SK-N-SH treated with all-trans-retinoic acid at 6 μM for 48 hours (cell line): ENCODE data around the gene TRAF1.

Experiments
- ATAC-seq: fragments of 200-7000 bp; cut with Tn5 transposase; 3 replicates; pipeline ENCODE4 v1.9.1; 2020; ENCODE audit warnings: mild to moderate bottlenecking, moderate library complexity
- ARNTL ChIP-seq: fragments of 450-650 bp; formaldehyde crosslinking; IDR thresholded peaks from 2 replicates; pipeline ENCODE4 v1.5.0; 2020; ENCODE audit warnings: low read depth, mild to moderate bottlenecking, moderate library complexity, borderline replicate concordance
- BACH2 ChIP-seq: fragments of 250-450 bp; sonication (Bioruptor Pico); IDR thresholded peaks from 2 replicates; pipeline ENCODE4 v1.9.0; 2021; ENCODE audit warnings: mild to moderate bottlenecking, borderline replicate concordance
- CREB5 ChIP-seq: fragments of 250-450 bp; sonication (Bioruptor Pico); IDR thresholded peaks from 2 replicates; pipeline ENCODE4 v1.5.1; 2020; ENCODE audit warnings: low read depth, mild to moderate bottlenecking, moderate library complexity
- CSDC2 ChIP-seq: fragments of 250-450 bp; sonication (Bioruptor Pico); IDR thresholded peaks from 2 replicates; pipeline ENCODE4 v1.5.0; 2020; ENCODE audit warnings: mild to moderate bottlenecking, moderate library complexity
- ESRRG ChIP-seq: fragments of 250-450 bp; sonication (Bioruptor Pico); IDR thresholded peaks from 2 replicates; pipeline ENCODE4 v1.6.1; 2021; ENCODE audit warnings: mild to moderate bottlenecking
- GLIS3 ChIP-seq: fragments of 250-450 bp; sonication (Bioruptor Pico); IDR thresholded peaks from 2 replicates; pipeline ENCODE4 v1.5.0; 2020; ENCODE audit warnings: mild to moderate bottlenecking, moderate library complexity
- ISL1 ChIP-seq: fragments of 250-450 bp; sonication (Bioruptor Pico); IDR thresholded peaks from 2 replicates; pipeline ENCODE4 v2.1.2; 2022; ENCODE audit warnings: mild to moderate bottlenecking, moderate library complexity
- OSR1 ChIP-seq: fragments of 250-450 bp; sonication (Bioruptor Pico); IDR thresholded peaks from 2 replicates; pipeline ENCODE4 v1.8.0; 2022; ENCODE audit warnings: moderate library complexity, mild to moderate bottlenecking, inconsistent platforms
- PPARA ChIP-seq: fragments of 250-450 bp; sonication (Bioruptor Pico); IDR thresholded peaks from 2 replicates; pipeline ENCODE4 v1.5.0; 2020; ENCODE audit warnings: mild to moderate bottlenecking, borderline replicate concordance
- RARB ChIP-seq: fragments of 250-450 bp; sonication (Bioruptor Pico); IDR thresholded peaks from 2 replicates; pipeline ENCODE4 v1.8.0; 2021; ENCODE audit warnings: mild to moderate bottlenecking, moderate library complexity
- SNAI2 ChIP-seq: fragments of 250-450 bp; sonication (Bioruptor Pico); IDR thresholded peaks from 2 replicates; pipeline ENCODE4 v1.5.0; 2020; ENCODE audit warnings: mild to moderate bottlenecking, moderate library complexity
- TCF4 ChIP-seq: fragments of 250-450 bp; sonication (Bioruptor Pico); IDR thresholded peaks from 2 replicates; pipeline ENCODE4 v1.8.0; 2021; ENCODE audit warnings: mild to moderate bottlenecking, moderate library complexity, borderline replicate concordance
- TOX ChIP-seq: fragments of 250-450 bp; sonication (Bioruptor Pico); IDR thresholded peaks from 2 replicates; pipeline ENCODE4 v1.8.0; 2021; ENCODE audit warnings: mild to moderate bottlenecking, moderate library complexity, borderline replicate concordance
- ZC3H10 ChIP-seq: fragments of 250-450 bp; sonication (Bioruptor Pico); IDR thresholded peaks from 2 replicates; pipeline ENCODE4 v1.5.1; 2021; ENCODE audit warnings: mild to moderate bottlenecking, moderate library complexity
- ZFP3 ChIP-seq: fragments of 250-450 bp; sonication (Bioruptor Pico); IDR thresholded peaks from 2 replicates; pipeline ENCODE4 v1.5.0; 2020; ENCODE audit warnings: mild to moderate bottlenecking, moderate library complexity
- ZNF70 ChIP-seq: fragments of 450-650 bp; formaldehyde crosslinking; IDR thresholded peaks from 2 replicates; pipeline ENCODE4 v1.5.0; 2020; ENCODE audit warnings: mild to moderate bottlenecking, moderate library complexity
- ZNF8 ChIP-seq: fragments of 450-650 bp; formaldehyde crosslinking; IDR thresholded peaks from 2 replicates; pipeline ENCODE4 v1.5.0; 2020; ENCODE audit warnings: mild to moderate bottlenecking, moderate library complexity
- TF ChIP-seq, protein P1 (sequence below): fragments of 250-450 bp; sonication (Bioruptor Pico); IDR thresholded peaks from 2 replicates; pipeline ENCODE4 v1.5.0; 2020; ENCODE audit warnings: mild to moderate bottlenecking, moderate library complexity
- TF ChIP-seq, protein P2 (sequence below): fragments of 250-450 bp; sonication (Bioruptor Pico); IDR thresholded peaks from 2 replicates; pipeline ENCODE4 v1.5.1; 2021; ENCODE audit warnings: mild to moderate bottlenecking, moderate library complexity

Gene TRAF1

DNA sequence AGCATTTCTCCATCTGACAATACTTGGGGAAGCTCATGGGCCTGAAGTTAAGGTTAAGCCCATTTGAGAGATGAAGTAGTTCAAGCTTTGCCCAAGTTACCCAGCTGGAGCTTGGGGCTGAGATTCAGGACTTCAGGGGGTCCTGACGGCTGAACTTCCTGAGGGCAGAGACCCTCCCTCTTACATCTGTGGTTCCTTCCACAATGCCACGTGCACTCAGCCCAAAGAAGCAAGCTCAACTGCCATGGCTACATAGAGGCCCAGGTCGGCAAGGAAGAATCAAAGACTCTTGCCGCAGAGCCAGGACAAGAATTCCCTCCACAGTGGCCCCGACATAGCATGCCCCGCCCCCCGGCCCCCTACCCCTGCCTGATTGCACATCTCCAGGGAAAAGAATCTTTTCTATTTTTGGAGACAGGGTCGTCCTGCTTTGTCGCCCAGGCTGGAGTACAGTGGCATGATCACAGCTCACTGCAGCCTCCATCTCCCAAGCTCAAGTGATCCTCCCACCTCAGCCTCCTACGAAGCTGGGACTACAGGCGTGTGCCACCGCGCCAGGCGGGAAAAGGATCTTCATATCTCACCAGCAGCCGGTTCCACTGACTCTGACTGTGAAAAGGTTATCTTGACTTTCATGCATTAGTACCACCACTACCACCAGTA lies 58.8 kb downstream of the TRAF1 start:
- TF ChIP-seq RARB (CRISPR knock-in tag) (no peak), ZNF70 (CRISPR knock-in tag) (no peak), PPARA (no peak), ESRRG (no peak), SNAI2 (CRISPR knock-in tag) (no peak), TOX (CRISPR knock-in tag) (no peak), GLIS3 (CRISPR knock-in tag) (no peak), ZFP3 (no peak), BACH2 (CRISPR knock-in tag) (no peak)
- TF ChIP-seq, protein P1, sequence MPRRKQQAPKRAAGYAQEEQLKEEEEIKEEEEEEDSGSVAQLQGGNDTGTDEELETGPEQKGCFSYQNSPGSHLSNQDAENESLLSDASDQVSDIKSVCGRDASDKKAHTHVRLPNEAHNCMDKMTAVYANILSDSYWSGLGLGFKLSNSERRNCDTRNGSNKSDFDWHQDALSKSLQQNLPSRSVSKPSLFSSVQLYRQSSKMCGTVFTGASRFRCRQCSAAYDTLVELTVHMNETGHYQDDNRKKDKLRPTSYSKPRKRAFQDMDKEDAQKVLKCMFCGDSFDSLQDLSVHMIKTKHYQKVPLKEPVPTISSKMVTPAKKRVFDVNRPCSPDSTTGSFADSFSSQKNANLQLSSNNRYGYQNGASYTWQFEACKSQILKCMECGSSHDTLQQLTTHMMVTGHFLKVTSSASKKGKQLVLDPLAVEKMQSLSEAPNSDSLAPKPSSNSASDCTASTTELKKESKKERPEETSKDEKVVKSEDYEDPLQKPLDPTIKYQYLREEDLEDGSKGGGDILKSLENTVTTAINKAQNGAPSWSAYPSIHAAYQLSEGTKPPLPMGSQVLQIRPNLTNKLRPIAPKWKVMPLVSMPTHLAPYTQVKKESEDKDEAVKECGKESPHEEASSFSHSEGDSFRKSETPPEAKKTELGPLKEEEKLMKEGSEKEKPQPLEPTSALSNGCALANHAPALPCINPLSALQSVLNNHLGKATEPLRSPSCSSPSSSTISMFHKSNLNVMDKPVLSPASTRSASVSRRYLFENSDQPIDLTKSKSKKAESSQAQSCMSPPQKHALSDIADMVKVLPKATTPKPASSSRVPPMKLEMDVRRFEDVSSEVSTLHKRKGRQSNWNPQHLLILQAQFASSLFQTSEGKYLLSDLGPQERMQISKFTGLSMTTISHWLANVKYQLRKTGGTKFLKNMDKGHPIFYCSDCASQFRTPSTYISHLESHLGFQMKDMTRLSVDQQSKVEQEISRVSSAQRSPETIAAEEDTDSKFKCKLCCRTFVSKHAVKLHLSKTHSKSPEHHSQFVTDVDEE (CRISPR knock-in tag) = no peak
- TF ChIP-seq, protein P2, sequence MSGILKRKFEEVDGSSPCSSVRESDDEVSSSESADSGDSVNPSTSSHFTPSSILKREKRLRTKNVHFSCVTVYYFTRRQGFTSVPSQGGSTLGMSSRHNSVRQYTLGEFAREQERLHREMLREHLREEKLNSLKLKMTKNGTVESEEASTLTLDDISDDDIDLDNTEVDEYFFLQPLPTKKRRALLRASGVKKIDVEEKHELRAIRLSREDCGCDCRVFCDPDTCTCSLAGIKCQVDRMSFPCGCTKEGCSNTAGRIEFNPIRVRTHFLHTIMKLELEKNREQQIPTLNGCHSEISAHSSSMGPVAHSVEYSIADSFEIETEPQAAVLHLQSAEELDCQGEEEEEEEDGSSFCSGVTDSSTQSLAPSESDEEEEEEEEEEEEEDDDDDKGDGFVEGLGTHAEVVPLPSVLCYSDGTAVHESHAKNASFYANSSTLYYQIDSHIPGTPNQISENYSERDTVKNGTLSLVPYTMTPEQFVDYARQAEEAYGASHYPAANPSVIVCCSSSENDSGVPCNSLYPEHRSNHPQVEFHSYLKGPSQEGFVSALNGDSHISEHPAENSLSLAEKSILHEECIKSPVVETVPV (CRISPR knock-in tag) = no peak

GRCh38 chr9:120866651-120867050 lies 59.9 kb downstream of the TRAF1 start:
- ATAC-seq = no peak
- TF ChIP-seq ZC3H10 (CRISPR knock-in tag) (no peak), CSDC2 (no peak), ISL1 (CRISPR knock-in tag) (no peak), TCF4 (CRISPR knock-in tag) (no peak), BACH2 (CRISPR knock-in tag) (no peak), ZNF8 (CRISPR knock-in tag) (no peak), ESRRG (no peak), ARNTL (CRISPR knock-in tag) (no peak)
- TF ChIP-seq, protein P2 (CRISPR knock-in tag) = no peak
- TF ChIP-seq, protein P1 (CRISPR knock-in tag) = no peak

More for the DNA sequence above, 58.8 kb downstream of the TRAF1 start:
- no peak for ATAC-seq

- TF ChIP-seq, protein P2 (CRISPR knock-in tag) = no peak
- TF ChIP-seq CREB5 (CRISPR knock-in tag) (no peak), TCF4 (CRISPR knock-in tag) (no peak), BACH2 (CRISPR knock-in tag) (no peak), OSR1 (CRISPR knock-in tag) (no peak), ZFP3 (no peak), ARNTL (CRISPR knock-in tag) (no peak), ZNF8 (CRISPR knock-in tag) (no peak), GLIS3 (CRISPR knock-in tag) (no peak)
- TF ChIP-seq, protein P1 (CRISPR knock-in tag) = no peak
- ATAC-seq = no peak
Measured at GRCh38 chr9:120865809-120866208, 60.8 kb downstream of the TRAF1 start.
